Transverse colon (tissue), 3 donors: ENCODE data around the gene GDI1.

Source experiments
- CTCF ChIP-seq, 5 experiments: fragments of 200-600 bp in 3 of 5; fragments of 450-650 bp in 2 of 5; sonication (generic) in 3 of 5; IDR thresholded peaks; 1 replicate in 2 of 5; 2 replicates in 3 of 5; pipeline ENCODE4 v1.5.1; 2016 to 2017; ENCODE audit warnings: antibody characterized with exemption in 5 of 5, inconsistent platforms in 3 of 5, mild to moderate bottlenecking in 2 of 5, moderate library complexity in 1 of 5
- EP300 ChIP-seq: sonication (generic); formaldehyde crosslinking; IDR thresholded peaks from one replicate; pipeline ENCODE4 v1.6.1; 2017; ENCODE audit warnings: antibody characterized with exemption, low read depth

GRCh38 chrX:154486396-154487207 is 49.6 kb downstream of the GDI1 start, which contains the start of gene UBL4A:
- TF ChIP-seq CTCF (IDR thresholded peaks at IDR 0.05) = no peak
- TF ChIP-seq EP300 = no peak
